ENCODE data around the gene ASB3. TPM values are rescaled to one million over a fixed set of nuclear protein-coding genes. Genes with fewer than 3 reads are reported as not detected.
"Not testable (repeated sequence)": the region's sequence is repeated elsewhere in the genome, so short reads cannot be mapped to it uniquely, and the experiment has no call there.

ASB3 gene
- polyA plus RNA-seq, 4 donors = 30.5 to 33.5 (median 31.6) TPM

- DNase-seq (ENCODE audit: low read depth in 4 of 4, low spot score in 3 of 4) = no peak
These were observed 125.9 kb downstream of the ASB3 start for GRCh38 chr2:53660886-53661285.

DNA sequence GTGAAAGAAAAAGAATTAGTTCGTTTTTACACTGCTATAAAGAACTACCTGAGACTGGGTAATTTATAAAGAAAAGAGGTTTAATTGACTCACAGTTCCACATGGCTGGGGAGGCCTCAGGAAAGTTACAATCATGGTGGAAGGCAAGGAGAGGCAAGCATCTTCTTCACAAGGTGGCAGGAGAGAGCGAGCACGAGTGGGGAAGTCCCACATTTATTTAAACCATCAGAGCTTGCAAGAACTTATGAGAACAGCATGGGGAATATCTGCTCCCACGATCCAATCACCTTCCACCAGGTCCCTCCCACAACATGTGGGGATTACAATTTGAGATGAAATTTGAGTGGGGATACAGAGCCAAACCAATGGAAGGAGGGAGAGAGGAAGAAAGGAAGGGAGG lies 128.3 kb downstream of the ASB3 start:
- not testable (repeated sequence) for DNase-seq (ENCODE audit: low read depth in 4 of 4, low spot score in 3 of 4)

GRCh38 chr2:53655256-53655655 lies 131.5 kb downstream of the ASB3 start:
- DNase-seq (ENCODE audit: low read depth in 4 of 4, low spot score in 3 of 4) = no peak

DNA sequence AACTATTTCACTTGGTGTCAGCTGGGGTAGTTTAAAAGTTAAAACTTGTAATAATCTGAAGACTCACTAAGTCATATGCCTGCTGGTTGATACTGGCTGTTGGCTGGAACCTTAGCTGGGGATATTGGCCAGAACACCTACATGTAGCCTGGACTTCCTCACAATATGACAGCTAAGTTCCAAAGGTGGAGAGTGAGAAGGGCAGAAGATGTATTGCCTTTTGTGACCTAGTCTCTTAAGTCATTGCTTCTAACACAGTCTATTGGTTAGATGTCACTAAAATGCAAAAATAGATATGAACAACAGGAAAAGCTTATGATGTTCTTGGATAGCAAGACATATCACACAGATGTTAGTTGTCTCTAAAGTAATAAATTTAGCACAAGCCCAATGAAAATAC lies 132.4 kb downstream of the ASB3 start:
- no peak for DNase-seq (ENCODE audit: low read depth in 4 of 4, low spot score in 3 of 4)

GRCh38 chr2:53652131-53652530 lies 134.6 kb downstream of the ASB3 start:
- DNase-seq (ENCODE audit: low read depth in 4 of 4, low spot score in 3 of 4) = no peak

GRCh38 chr2:53646788-53647187 lies 140.0 kb downstream of the ASB3 start:
- no peak for DNase-seq (ENCODE audit: low read depth in 4 of 4, low spot score in 3 of 4)

- DNase-seq (ENCODE audit: low read depth in 4 of 4, low spot score in 3 of 4) = no peak
These were observed 145.5 kb downstream of the ASB3 start for GRCh38 chr2:53641290-53641689.

DNA sequence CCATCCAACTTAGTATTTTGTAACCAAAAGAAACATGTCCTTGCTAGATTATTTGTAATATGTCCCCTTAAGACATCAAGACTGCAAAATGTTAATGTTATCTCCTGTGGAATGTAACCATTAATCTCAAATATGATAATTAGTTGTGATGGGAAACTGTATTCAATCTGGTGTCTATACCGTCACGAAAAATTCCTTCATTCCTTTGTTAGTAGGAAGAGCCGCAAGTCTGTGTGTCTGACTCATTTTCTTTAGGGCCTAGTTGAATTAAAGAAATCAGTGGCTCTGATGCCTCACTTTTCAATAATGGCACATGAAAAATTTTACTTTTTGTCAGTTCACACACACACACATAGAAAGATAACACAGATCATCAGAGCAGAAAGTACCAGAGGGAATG lies 146.3 kb downstream of the ASB3 start:
- no peak for DNase-seq (ENCODE audit: low read depth in 4 of 4, low spot score in 3 of 4)

- no peak for DNase-seq (ENCODE audit: low read depth in 4 of 4, low spot score in 3 of 4)
These were observed 150.2 kb downstream of the ASB3 start for GRCh38 chr2:53636596-53636995.

DNA sequence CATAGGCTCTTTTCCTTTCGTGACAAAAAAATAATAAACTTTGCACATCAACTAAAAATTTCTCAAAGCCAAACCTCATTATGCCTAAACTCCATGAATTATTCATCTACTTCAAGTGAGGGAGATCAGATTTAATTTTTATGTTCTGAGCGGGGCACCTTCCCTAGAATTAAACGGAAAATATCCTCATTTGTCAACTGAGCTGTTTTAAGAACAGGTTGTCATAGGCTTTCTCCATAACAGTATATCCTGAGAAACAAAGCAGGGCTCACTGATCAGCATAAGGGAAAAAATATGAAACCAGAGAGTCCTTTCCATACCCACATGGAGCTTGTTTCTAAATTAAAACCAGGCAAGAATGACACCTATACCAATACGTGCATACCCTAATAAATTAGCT lies 150.6 kb downstream of the ASB3 start:
- no peak for DNase-seq (ENCODE audit: low read depth in 4 of 4, low spot score in 3 of 4)

DNA sequence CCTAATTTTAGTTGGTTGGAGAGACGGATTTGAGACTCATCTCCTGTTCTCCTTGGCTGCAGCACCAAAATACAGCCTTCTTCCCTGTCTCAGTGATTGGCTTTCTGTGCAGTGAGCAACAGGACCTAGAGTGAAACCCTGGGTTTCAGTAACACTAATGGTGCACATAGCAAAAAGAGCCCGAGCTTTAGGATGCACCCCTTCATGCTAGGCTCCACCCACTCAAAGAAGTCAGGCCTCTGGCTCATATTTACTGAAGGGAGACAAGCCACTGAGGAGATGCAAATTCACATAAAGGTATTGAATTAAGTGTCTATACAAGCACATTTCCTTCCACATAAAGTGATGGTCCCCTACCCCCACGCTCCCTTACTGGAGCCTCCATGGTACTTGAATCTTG lies 151.1 kb downstream of the ASB3 start:
- no peak for DNase-seq (ENCODE audit: low read depth in 4 of 4, low spot score in 3 of 4)

GRCh38 chr2:53633441-53633840 lies 153.3 kb downstream of the ASB3 start:
- DNase-seq (ENCODE audit: low read depth in 4 of 4, low spot score in 3 of 4) = no peak

DNA sequence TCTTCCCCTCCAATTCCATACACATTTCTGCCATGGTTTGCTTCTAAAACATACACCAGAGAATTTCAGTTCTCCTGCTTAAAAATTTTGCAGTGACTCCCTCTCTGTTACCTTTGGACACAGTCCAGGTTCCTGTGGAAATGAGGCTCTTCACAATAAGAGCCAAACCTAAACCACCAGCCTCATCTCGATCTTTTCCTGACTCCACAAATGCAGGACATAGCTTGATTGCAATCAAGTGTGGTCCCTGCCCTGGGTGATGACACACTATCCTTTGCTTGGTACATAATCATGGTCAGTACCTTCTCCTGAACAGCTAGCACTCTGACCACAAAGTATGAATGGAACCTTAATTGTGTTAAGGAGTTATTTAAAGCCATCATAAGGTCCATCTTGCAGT lies 154.0 kb downstream of the ASB3 start:
- DNase-seq (ENCODE audit: low read depth in 4 of 4, low spot score in 3 of 4) = no peak

DNA sequence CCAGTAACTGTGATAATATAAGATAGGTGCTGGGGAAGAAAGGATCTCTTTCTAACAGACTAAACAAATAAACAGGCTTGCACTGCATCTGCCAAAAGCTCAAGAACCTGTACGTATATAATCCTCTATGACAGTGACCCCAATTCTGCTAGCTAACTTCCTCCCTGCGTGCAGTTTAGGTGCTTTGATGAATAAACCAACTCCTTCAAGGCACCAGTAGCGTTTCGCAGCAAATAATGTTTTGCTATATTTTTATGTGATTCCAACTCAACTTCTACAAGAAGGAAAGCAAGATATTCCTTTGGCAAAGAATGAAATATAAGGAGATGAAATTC lies 154.7 kb downstream of the ASB3 start:
- no peak for DNase-seq (ENCODE audit: low read depth in 4 of 4, low spot score in 3 of 4)

- DNase-seq (ENCODE audit: low read depth in 4 of 4, low spot score in 3 of 4) = no peak
These were observed 155.2 kb downstream of the ASB3 start for GRCh38 chr2:53631313-53632125.

- no peak for DNase-seq (ENCODE audit: low read depth in 4 of 4, low spot score in 3 of 4)
These were observed 156.6 kb downstream of the ASB3 start for GRCh38 chr2:53630026-53630606.

GRCh38 chr2:53629501-53629900 lies 157.3 kb downstream of the ASB3 start:
- DNase-seq (ENCODE audit: low read depth in 4 of 4, low spot score in 3 of 4) = no peak

DNA sequence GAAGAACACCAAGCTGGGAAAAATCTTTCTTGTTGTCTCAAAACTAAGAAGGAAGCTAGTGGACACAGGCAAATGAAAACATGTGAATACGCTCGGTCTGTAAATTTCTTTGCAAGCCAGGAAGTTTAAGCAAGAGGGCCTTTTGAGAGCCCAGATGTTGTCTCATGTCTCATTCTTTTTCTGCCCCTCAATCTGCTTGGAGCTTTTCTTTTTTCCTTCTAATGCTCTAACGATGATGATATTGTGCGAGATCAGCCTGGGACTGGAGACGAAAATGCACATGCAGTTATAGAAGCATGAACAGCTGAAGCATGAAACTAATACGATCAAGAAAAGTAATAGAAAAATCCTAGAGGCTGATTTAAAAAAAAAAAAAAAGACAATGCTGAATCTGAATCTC lies 157.8 kb downstream of the ASB3 start:
- DNase-seq (ENCODE audit: low read depth in 4 of 4, low spot score in 3 of 4) = no peak

GRCh38 chr2:53622141-53622540 lies 164.6 kb downstream of the ASB3 start:
- DNase-seq (ENCODE audit: low read depth in 4 of 4, low spot score in 3 of 4) = no peak

GRCh38 chr2:53620981-53621380 lies 165.8 kb downstream of the ASB3 start:
- DNase-seq (ENCODE audit: low read depth in 4 of 4, low spot score in 3 of 4) = no peak
